GM11168 (cell line): ENCODE results near the gene MBNL2.

Experiments
- in situ Hi-C: fragments of 300-500 bp; cut with MboI; formaldehyde crosslinking; loops from one replicate; pipeline ENCODE4 v1.12.0; 2022; ENCODE audit warnings: low sequenced_read_pairs; ENCODE audit not compliant: unreplicated experiment

The MBNL2 gene

GRCh38 chr13:97364031-97364430, 141.9 kb downstream of the MBNL2 start:
- in situ Hi-C loops = no loop called here

- in situ Hi-C loops = no loop called here
Measured at GRCh38 chr13:97364827-97365226, 142.7 kb downstream of the MBNL2 start.

- in situ Hi-C loops = no loop called here
Measured at GRCh38 chr13:97366172-97366688, 144.1 kb downstream of the MBNL2 start.

- in situ Hi-C loops = no loop called here
Measured at GRCh38 chr13:97367016-97367822, 145.1 kb downstream of the MBNL2 start.

- in situ Hi-C loops = no loop called here
Measured at GRCh38 chr13:97369261-97369893, 147.2 kb downstream of the MBNL2 start.

GRCh38 chr13:97371486-97372109, 149.5 kb downstream of the MBNL2 start:
- in situ Hi-C loops = no loop called here

- in situ Hi-C loops = no loop called here
Measured at GRCh38 chr13:97372936-97373335, 150.8 kb downstream of the MBNL2 start.

GRCh38 chr13:97373787-97374186, 151.7 kb downstream of the MBNL2 start:
- in situ Hi-C loops = no loop called here

GRCh38 chr13:97376981-97377380, 154.8 kb downstream of the MBNL2 start:
- in situ Hi-C loops = no loop called here

GRCh38 chr13:97379386-97379785, 157.3 kb downstream of the MBNL2 start:
- in situ Hi-C loops = no loop called here

GRCh38 chr13:97380696-97381095, 158.6 kb downstream of the MBNL2 start:
- in situ Hi-C loops = no loop called here

- in situ Hi-C loops = no loop called here
Measured at GRCh38 chr13:97381189-97381588, 159.1 kb downstream of the MBNL2 start.

- in situ Hi-C loops = no loop called here
Measured at GRCh38 chr13:97382276-97382675, 160.1 kb downstream of the MBNL2 start.

GRCh38 chr13:97384371-97384770, 162.2 kb downstream of the MBNL2 start:
- in situ Hi-C loops = no loop called here

GRCh38 chr13:97385146-97385545, 163.0 kb downstream of the MBNL2 start:
- in situ Hi-C loops = no loop called here

GRCh38 chr13:97385854-97386253, 163.7 kb downstream of the MBNL2 start:
- in situ Hi-C loops = no loop called here

- in situ Hi-C loops = no loop called here
Measured at GRCh38 chr13:97386801-97387484, 164.8 kb downstream of the MBNL2 start.

- in situ Hi-C loops = no loop called here
Measured at GRCh38 chr13:97387485-97387839, 165.3 kb downstream of the MBNL2 start.

GRCh38 chr13:97387890-97388289, 165.8 kb downstream of the MBNL2 start:
- in situ Hi-C loops = no loop called here

- in situ Hi-C loops = no loop called here
Measured at GRCh38 chr13:97388373-97388772, 166.2 kb downstream of the MBNL2 start.
